PFSK-1 (cell line): ENCODE results near the gene TACO1.

Experiments
- FOXP2 ChIP-seq: optimal IDR thresholded peaks from 2 replicates; pipeline ENCODE3; 2011; ENCODE audit warnings: borderline replicate concordance, control low read depth, inconsistent platforms; ENCODE audit not compliant: insufficient read depth; ENCODE audit errors: extremely low read length, extremely low read depth
- POLR2AphosphoS5 ChIP-seq: IDR thresholded peaks from 2 replicates; pipeline ENCODE4 v1.6.1; 2012; ENCODE audit warnings: low read depth, mild to moderate bottlenecking, control low read depth, low read length, moderate library complexity
- SIN3A ChIP-seq: IDR thresholded peaks from 2 replicates; pipeline ENCODE4 v1.6.1; 2012; ENCODE audit warnings: mild to moderate bottlenecking, low read length, moderate library complexity, borderline replicate concordance; ENCODE audit not compliant: insufficient read depth
- TAF1 ChIP-seq: IDR thresholded peaks from 2 replicates; pipeline ENCODE4 v1.6.1; 2012; ENCODE audit warnings: low read length, control low read depth, borderline replicate concordance; ENCODE audit not compliant: insufficient read depth
- TF ChIP-seq, protein P1 (sequence below), 2 experiments: IDR thresholded peaks; 2 replicates each; pipeline versions ENCODE4 v1.6.1 to v1.8.0; 2011 to 2012; ENCODE audit warnings: low read depth in 2 of 2, low read length in 2 of 2, control low read depth in 1 of 2, inconsistent platforms in 1 of 2, mild to moderate bottlenecking in 1 of 2, moderate library complexity in 1 of 2; ENCODE audit not compliant: insufficient read depth in 1 of 2

The TACO1 gene

DNA sequence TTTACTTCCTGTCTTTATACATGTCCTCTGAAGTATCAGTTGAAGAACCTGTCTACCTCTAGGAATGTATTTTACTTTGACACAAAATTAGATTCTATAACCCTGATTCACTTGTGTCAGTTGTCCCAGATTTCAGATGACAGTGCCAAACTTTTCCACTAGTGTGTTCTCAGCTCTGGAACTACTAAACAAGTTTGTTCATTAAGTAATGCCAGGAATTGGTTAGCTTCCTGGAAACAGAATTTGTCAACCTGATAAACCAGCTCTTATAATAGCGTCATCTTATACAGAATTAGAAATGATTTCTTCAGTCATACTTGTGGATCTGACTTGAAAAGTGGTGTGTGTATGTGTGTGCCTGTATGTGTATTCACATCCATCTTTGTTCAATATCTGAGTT, 28.9 kb downstream of the TACO1 start:
- no peak for TF ChIP-seq SIN3A

DNA sequence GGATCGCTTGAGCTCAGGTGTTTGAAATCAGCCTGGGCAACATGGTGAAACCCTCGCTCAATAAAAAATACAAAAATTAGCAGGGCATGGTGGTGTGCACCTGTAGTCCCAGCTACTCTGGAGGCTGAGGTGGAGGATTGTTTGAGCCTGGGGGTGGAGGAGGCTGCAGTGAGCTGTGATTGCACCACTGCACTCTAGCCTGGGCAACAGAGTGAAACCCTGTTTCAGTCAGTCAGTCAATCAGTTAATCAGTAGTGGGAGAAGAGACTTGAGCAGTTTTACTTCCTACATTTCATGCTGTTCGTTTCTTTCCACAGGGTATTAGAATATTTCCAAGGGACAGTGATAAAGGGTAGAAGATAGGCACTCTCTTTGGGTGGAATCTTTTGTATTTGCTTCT, 30.4 kb downstream of the TACO1 start:
- TF ChIP-seq SIN3A (no peak), TAF1 (no peak), FOXP2 (no peak)

DNA sequence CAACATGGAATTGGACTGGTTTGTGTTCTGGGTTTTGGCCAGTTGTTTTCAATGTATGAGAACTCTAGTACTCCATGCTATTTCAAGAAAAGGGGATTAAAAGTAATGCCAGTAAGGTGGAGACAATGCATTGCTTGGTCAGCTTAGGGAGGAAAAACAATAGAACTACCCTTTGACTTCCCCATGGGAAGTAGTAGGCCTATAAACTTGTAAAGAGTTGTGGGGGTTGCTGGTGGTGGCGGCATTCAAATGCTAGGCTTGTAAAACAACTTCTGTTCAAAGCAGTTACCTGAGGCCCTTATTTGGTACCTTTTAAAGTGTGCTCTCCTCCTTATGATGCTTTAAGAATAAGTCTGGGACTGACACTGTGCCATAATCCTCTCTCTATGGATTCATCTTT, 30.9 kb downstream of the TACO1 start:
- TF ChIP-seq POLR2AphosphoS5 (no peak), FOXP2 (no peak), SIN3A (no peak), TAF1 (no peak)
- TF ChIP-seq, protein P1, sequence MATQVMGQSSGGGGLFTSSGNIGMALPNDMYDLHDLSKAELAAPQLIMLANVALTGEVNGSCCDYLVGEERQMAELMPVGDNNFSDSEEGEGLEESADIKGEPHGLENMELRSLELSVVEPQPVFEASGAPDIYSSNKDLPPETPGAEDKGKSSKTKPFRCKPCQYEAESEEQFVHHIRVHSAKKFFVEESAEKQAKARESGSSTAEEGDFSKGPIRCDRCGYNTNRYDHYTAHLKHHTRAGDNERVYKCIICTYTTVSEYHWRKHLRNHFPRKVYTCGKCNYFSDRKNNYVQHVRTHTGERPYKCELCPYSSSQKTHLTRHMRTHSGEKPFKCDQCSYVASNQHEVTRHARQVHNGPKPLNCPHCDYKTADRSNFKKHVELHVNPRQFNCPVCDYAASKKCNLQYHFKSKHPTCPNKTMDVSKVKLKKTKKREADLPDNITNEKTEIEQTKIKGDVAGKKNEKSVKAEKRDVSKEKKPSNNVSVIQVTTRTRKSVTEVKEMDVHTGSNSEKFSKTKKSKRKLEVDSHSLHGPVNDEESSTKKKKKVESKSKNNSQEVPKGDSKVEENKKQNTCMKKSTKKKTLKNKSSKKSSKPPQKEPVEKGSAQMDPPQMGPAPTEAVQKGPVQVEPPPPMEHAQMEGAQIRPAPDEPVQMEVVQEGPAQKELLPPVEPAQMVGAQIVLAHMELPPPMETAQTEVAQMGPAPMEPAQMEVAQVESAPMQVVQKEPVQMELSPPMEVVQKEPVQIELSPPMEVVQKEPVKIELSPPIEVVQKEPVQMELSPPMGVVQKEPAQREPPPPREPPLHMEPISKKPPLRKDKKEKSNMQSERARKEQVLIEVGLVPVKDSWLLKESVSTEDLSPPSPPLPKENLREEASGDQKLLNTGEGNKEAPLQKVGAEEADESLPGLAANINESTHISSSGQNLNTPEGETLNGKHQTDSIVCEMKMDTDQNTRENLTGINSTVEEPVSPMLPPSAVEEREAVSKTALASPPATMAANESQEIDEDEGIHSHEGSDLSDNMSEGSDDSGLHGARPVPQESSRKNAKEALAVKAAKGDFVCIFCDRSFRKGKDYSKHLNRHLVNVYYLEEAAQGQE (IDR thresholded peaks at IDR 0.05; ENCODE audit: insufficient read depth in 1 of 2, low read depth in 2 of 2, low read length in 2 of 2) = no peak

GRCh38 chr17:63633742-63634141, 33.0 kb downstream of the TACO1 start:
- no peak for TF ChIP-seq POLR2AphosphoS5
- no peak for TF ChIP-seq FOXP2
- no peak for TF ChIP-seq TAF1
- TF ChIP-seq, protein P1 (IDR thresholded peaks at IDR 0.05; ENCODE audit: insufficient read depth in 1 of 2, low read depth in 2 of 2, low read length in 2 of 2) = no peak
- no peak for TF ChIP-seq SIN3A

- no peak for TF ChIP-seq SIN3A
Measured at GRCh38 chr17:63634163-63634562, 33.5 kb downstream of the TACO1 start.

DNA sequence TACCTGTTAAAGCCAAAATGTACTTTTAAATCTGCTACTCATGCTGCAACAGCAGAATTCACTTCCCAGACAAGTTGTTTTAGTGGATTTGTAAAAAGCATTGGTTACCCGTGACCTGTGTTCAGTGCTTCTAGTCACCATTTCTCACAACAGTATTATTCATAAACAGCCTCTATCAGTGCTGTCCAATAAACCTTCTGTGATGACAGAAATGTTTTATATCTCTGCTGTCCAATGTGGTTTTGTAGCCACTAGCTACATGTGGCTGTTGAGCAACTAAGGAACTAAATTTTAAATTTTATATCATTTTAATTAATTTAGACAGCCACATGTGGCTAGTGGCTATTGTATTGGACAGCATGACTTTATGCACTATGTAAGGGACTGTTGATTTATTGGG, 34.1 kb downstream of the TACO1 start:
- TF ChIP-seq, protein P1 (IDR thresholded peaks at IDR 0.05; ENCODE audit: insufficient read depth in 1 of 2, low read depth in 2 of 2, low read length in 2 of 2) = no peak
- TF ChIP-seq TAF1 (no peak), SIN3A (no peak), FOXP2 (no peak), POLR2AphosphoS5 (no peak)

- TF ChIP-seq POLR2AphosphoS5 (no peak), FOXP2 (no peak), TAF1 (no peak), SIN3A (no peak)
- TF ChIP-seq, protein P1 (IDR thresholded peaks at IDR 0.05; ENCODE audit: insufficient read depth in 1 of 2, low read depth in 2 of 2, low read length in 2 of 2) = no peak
Measured at GRCh38 chr17:63635290-63635689, 34.6 kb downstream of the TACO1 start.
